GM23248 (cell line): ENCODE data around the gene SLC48A1. TPM values are rescaled to one million over a fixed set of nuclear protein-coding genes. Genes with fewer than 3 reads are reported as not detected.

Experiments used
- DNase-seq: peaks from one replicate; pipeline ENCODE4 v3.0.0-alpha.2; 2015
- H2AFZ ChIP-seq: fragments of 200-600 bp; sonication (generic); 2 replicates; pipeline ENCODE4 v1.6.1; 2016; ENCODE audit warnings: antibody characterized with exemption
- H3F3A ChIP-seq: fragments of 200-600 bp; sonication (generic); 2 replicates; pipeline ENCODE4 v1.6.1; 2016; ENCODE audit warnings: mild to moderate bottlenecking, antibody characterized with exemption, mixed run types; ENCODE audit not compliant: insufficient read depth
- H3K27ac ChIP-seq: fragments of 200-600 bp; sonication (generic); 2 replicates; pipeline ENCODE4 v1.5.1; 2016; ENCODE audit warnings: mild to moderate bottlenecking
- H3K27me3 ChIP-seq: fragments of 200-600 bp; sonication (generic); replicated peaks from 2 replicates; pipeline ENCODE4 v1.6.1; 2016; ENCODE audit warnings: mild to moderate bottlenecking; ENCODE audit not compliant: insufficient read depth
- H3K36me3 ChIP-seq: fragments of 200-600 bp; sonication (generic); 2 replicates; pipeline ENCODE4 v1.6.1; 2016; ENCODE audit warnings: low read depth, mild to moderate bottlenecking
- H3K4me1 ChIP-seq: fragments of 200-600 bp; sonication (generic); 2 replicates; pipeline ENCODE4 v1.6.1; 2016; ENCODE audit warnings: mild to moderate bottlenecking; ENCODE audit not compliant: insufficient read depth
- H3K4me2 ChIP-seq: fragments of 200-600 bp; sonication (generic); one replicate; pipeline ENCODE4 v1.6.1; 2016; ENCODE audit warnings: mild to moderate bottlenecking; ENCODE audit not compliant: unreplicated experiment
- H3K4me3 ChIP-seq: fragments of 200-600 bp; sonication (generic); 2 replicates; pipeline ENCODE4 v1.5.1; 2016; ENCODE audit warnings: mild to moderate bottlenecking
- H3K79me2 ChIP-seq: fragments of 200-600 bp; sonication (generic); 2 replicates; pipeline ENCODE4 v1.6.1; 2016; ENCODE audit warnings: mild to moderate bottlenecking; ENCODE audit not compliant: insufficient read depth
- H3K9ac ChIP-seq: fragments of 200-600 bp; sonication (generic); 2 replicates; pipeline ENCODE4 v1.6.1; 2016; ENCODE audit warnings: mild to moderate bottlenecking
- H3K9me2 ChIP-seq: fragments of 200-600 bp; sonication (generic); 2 replicates; pipeline ENCODE4 v1.6.1; 2016; ENCODE audit warnings: mixed run types, mild to moderate bottlenecking, moderate library complexity; ENCODE audit not compliant: insufficient read depth
- H3K9me3 ChIP-seq: fragments of 200-600 bp; sonication (generic); one replicate; pipeline ENCODE4 v1.6.1; 2017; ENCODE audit warnings: low read depth
- H4K20me1 ChIP-seq: fragments of 200-600 bp; sonication (generic); 2 replicates; pipeline ENCODE4 v1.6.0; 2016; ENCODE audit not compliant: insufficient read depth
- EZH2 ChIP-seq: fragments of 200-600 bp; sonication (generic); IDR thresholded peaks from 2 replicates; pipeline ENCODE4 v1.6.1; 2018; ENCODE audit warnings: antibody characterized with exemption, mild to moderate bottlenecking; ENCODE audit not compliant: insufficient read depth, poor library complexity, severe bottlenecking
- EZH2phosphoT487 ChIP-seq: fragments of 200-600 bp; sonication (generic); IDR thresholded peaks from 2 replicates; pipeline ENCODE4 v1.6.1; 2018; ENCODE audit warnings: antibody characterized with exemption, moderate library complexity, mild to moderate bottlenecking, low read depth; ENCODE audit not compliant: insufficient read depth
- WGBS, 2 experiments: methylation state at CpG; one replicate each; pipeline ENCODE4 v1.1.6; 2015 to 2017; ENCODE audit warnings: low lambda C conversion rate in 2 of 2, low coverage in 1 of 2; ENCODE audit errors: missing lambda C conversion rate in 2 of 2; 5-methylcytosine and 5-hydroxymethylcytosine counted together
- in situ Hi-C: fragments of 300-500 bp; cut with MboI; formaldehyde crosslinking; loops from 2 replicates; pipeline ENCODE4 v1.15.0; 2020
- polyA plus RNA-seq: library from polyadenylated mRNA; unstranded; fragments of >200 nt; fragmentation: Nextera tagmentation; extraction: Ambion mirVana; gene quantifications from 2 replicates; pipeline ENCODE4 v1.2.1, GENCODE V29; 2016
- total RNA-seq: library from RNA; depleted of rRNA; stranded (reverse); fragments of >200 nt; shearing (Covaris generic); gene quantifications from 2 replicates; pipeline ENCODE4 v1.2.3, GENCODE V29; 2014

SLC48A1 gene
- total and polyA plus RNA-seq, 2 experiments from 2014 or later = 16.4 to 21.8 TPM

DNA sequence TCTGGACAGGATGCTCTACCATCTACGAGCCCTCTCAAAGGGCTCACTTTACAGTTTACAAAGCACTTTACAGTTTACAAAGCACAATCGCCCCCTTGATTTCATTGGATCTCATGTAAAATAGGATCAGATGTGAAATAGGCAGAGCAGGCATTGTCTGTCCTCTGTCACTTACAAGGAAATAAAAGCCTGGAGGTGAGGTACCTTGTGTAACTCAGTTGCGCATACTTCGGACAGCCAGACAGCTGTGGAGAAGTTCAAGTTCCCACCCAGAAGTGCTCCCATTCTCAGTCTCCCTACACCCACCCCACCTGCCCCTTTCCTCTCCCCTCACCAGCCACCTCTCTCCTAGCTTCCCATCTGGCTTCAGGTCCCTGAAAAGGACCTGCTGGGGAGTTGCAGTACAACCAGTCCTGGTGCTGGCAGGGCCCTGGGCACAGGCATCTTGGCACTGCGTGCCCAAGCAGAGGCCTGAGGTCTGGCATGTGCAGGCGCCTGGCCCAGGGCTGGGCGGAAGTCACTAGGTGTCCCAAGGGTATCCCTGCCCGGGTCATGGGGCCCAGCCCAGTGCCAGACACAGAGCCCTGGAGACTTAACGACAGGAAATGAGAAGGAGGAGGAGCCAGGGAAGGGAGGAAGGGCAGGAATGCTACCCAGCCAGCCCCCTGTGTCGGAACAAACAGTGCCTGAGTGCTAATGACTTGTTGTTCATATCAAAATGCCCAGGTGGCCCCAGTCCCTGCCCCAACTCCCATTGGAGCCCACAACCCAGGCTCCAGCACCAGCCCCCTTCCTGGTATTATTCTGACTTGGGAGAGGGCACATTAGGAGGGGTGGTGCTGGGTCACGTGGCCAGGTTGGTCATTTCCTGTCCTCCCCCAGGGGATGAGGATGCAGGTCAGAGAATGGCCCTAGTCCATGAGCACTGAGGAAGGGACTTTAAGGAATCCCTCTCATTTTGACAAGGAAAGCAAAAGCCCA lies 19.7 kb upstream of the SLC48A1 start:
- Histone ChIP-seq H4K20me1 (no peaks in the 10 kb centered on the region), H3K9me2 (no peaks in the 10 kb centered on the region), H3K9me3 (no peaks in the 10 kb centered on the region), H3K27me3 (no peaks in the 10 kb centered on the region), H3K4me2 (peak overlapping the region; percentile 52), H3F3A (peaks cover 23% of the 10 kb centered on the region), H2AFZ (peak overlapping the region; percentile 58), H3K4me1 (peaks cover 27% of the 10 kb centered on the region), H3K36me3 (no peaks in the 10 kb centered on the region), H3K4me3 (no peak overlapping the region), H3K27ac (peak overlapping the region; percentile 83), H3K9ac (peak overlapping the region; percentile 59), H3K79me2 (no peaks in the 10 kb centered on the region)
- in situ Hi-C loops = no loop called here
- WGBS, 2 experiments = 52 to 58% methylated on average over 11 of the region's 11 CpGs
- TF ChIP-seq EZH2 (no peak), EZH2phosphoT487 (no peak)
- DNase-seq = no peak

DNA sequence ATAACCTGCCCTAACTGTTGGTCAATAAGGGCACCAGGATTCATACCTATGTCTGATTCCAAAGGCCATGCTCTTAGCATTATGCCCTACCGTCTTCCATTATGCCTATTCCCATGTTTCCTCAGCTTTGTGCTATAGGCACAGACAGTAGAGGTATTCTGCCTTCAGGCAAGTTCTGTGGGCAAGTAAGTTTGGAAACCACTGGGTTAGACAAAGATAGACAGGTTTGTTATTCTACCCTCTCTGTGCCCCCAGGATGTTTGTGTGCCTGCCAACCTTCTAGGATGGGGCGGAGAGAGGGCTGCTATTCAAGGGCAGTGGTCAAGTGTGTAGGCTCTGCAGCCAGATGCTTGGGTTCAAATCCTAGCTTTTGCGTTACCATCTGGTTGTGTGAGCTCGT lies 18.9 kb upstream of the SLC48A1 start:
- H3K4me1 ChIP-seq = peaks cover 30% of the 10 kb centered on the region
- in situ Hi-C loops = no loop called here

GRCh38 chr12:47754881-47755280 lies 18.2 kb upstream of the SLC48A1 start:
- DNase-seq = no peak

More for the DNA sequence above, 18.9 kb upstream of the SLC48A1 start:
- H4K20me1 ChIP-seq = no peaks in the 10 kb centered on the region
- TF ChIP-seq EZH2phosphoT487 (no peak), EZH2 (no peak)
- peaks cover 23% of the 10 kb centered on the region for H3F3A ChIP-seq
- no peak overlapping the region for H3K9ac ChIP-seq
- H3K4me3 ChIP-seq = no peak overlapping the region
- H3K9me2 ChIP-seq = no peaks in the 10 kb centered on the region
- no peaks in the 10 kb centered on the region for H3K36me3 ChIP-seq
- no peaks in the 10 kb centered on the region for H3K79me2 ChIP-seq
- no peaks in the 10 kb centered on the region for H3K27me3 ChIP-seq
- H2AFZ ChIP-seq = no peak overlapping the region
- DNase-seq = no peak
- no peak overlapping the region for H3K27ac ChIP-seq
- no peaks in the 10 kb centered on the region for H3K9me3 ChIP-seq
- peak overlapping the region; percentile 22 for H3K4me2 ChIP-seq
- 86 to 93% methylated on average over 4 of the region's 4 CpGs for WGBS, 2 experiments

GRCh38 chr12:47755655-47756562 lies 17.1 kb upstream of the SLC48A1 start:
- Histone ChIP-seq H3K4me2 (no peak overlapping the region), H3K9ac (no peak overlapping the region), H3K9me2 (no peaks in the 10 kb centered on the region), H3K79me2 (no peaks in the 10 kb centered on the region), H4K20me1 (no peaks in the 10 kb centered on the region), H3K36me3 (no peaks in the 10 kb centered on the region), H3K4me1 (peaks cover 34% of the 10 kb centered on the region), H3K27ac (no peak overlapping the region), H3K9me3 (no peaks in the 10 kb centered on the region), H2AFZ (no peak overlapping the region), H3F3A (peaks cover 23% of the 10 kb centered on the region), H3K4me3 (no peak overlapping the region), H3K27me3 (no peaks in the 10 kb centered on the region)
- WGBS, 2 experiments = 78 to 80% methylated on average over 12 of the region's 12 CpGs
- in situ Hi-C loops = no loop called here
- peak; percentile 24 for DNase-seq
- TF ChIP-seq EZH2 = no peak
- TF ChIP-seq EZH2phosphoT487 = no peak

More at GRCh38 chr12:47754881-47755280, 18.2 kb upstream of the SLC48A1 start:
- no peak overlapping the region for H3K4me3 ChIP-seq
- no peak overlapping the region for H3K9ac ChIP-seq
- no peak overlapping the region for H3K4me2 ChIP-seq
- WGBS, 2 experiments = 83 to 90% methylated on average over 3 of the region's 3 CpGs
- H3K27me3 ChIP-seq = no peaks in the 10 kb centered on the region
- peaks cover 23% of the 10 kb centered on the region for H3F3A ChIP-seq
- no peaks in the 10 kb centered on the region for H3K79me2 ChIP-seq
- in situ Hi-C loops = no loop called here
- H3K4me1 ChIP-seq = peaks cover 33% of the 10 kb centered on the region
- no peak overlapping the region for H3K27ac ChIP-seq
- H2AFZ ChIP-seq = no peak overlapping the region
- H3K9me2 ChIP-seq = no peaks in the 10 kb centered on the region
- TF ChIP-seq EZH2 (no peak), EZH2phosphoT487 (no peak)
- H3K9me3 ChIP-seq = no peaks in the 10 kb centered on the region
- no peaks in the 10 kb centered on the region for H3K36me3 ChIP-seq
- H4K20me1 ChIP-seq = no peaks in the 10 kb centered on the region
